Measurements from ENCODE around the gene GDPD4.

DNA sequence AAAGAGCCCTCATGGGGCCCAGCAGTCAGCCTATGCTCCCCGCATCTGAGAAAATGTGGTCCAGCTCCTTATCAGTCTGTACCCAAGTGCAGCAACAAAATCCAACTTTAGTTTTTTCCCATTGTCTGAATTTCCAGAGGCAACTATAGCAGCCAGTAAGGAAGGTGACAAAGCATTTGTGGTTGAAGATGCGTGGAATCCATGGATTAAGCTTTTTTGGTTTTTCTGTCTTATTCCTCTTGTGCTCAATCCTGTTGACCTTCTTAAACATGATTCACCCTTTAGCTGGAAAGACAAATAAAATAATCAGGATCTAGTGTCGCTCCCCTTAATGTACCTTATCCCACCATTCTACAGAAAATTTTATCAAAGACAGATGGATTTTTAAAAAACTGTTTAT, 14.3 kb downstream of the GDPD4 start:
- TF ChIP-seq, protein P1, sequence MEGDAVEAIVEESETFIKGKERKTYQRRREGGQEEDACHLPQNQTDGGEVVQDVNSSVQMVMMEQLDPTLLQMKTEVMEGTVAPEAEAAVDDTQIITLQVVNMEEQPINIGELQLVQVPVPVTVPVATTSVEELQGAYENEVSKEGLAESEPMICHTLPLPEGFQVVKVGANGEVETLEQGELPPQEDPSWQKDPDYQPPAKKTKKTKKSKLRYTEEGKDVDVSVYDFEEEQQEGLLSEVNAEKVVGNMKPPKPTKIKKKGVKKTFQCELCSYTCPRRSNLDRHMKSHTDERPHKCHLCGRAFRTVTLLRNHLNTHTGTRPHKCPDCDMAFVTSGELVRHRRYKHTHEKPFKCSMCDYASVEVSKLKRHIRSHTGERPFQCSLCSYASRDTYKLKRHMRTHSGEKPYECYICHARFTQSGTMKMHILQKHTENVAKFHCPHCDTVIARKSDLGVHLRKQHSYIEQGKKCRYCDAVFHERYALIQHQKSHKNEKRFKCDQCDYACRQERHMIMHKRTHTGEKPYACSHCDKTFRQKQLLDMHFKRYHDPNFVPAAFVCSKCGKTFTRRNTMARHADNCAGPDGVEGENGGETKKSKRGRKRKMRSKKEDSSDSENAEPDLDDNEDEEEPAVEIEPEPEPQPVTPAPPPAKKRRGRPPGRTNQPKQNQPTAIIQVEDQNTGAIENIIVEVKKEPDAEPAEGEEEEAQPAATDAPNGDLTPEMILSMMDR (IDR thresholded peaks at IDR 0.05) = no peak
- no peak for TF ChIP-seq EP300 (IDR thresholded peaks at IDR 0.05)
